Left cardiac atrium (tissue), 2 donors: ENCODE measurements around the gene VRTN. TPM values are rescaled to one million over a fixed set of nuclear protein-coding genes. Genes with fewer than 3 reads are reported as not detected.

ENCODE experiments used
- total RNA-seq, 2 donors: library from RNA; stranded (reverse); fragmentation: NEBNext Ultra II Directional; extraction: Animal tissue kit (Norgen Biotek cat#: 25700); gene quantifications; one replicate each; pipeline ENCODE4 v1.2.1, GENCODE V29; 2021
- donor health status: DM: no; HTN: yes; CAD: no; lungs with severe emphysema.
- donor health status: DM: yes; HTN: yes; CAD: no.

The VRTN gene
- total RNA-seq, 2 donors from 2014 or later = not detected

Other genes with a start within 250 kb of the VRTN start
- gene VSX2, start 109.0 kb upstream of the VRTN start, total RNA-seq = not detected
- 10 to 100 TPM; 22.5 to 26.8 TPM for gene ABCD4, start 45.5 kb upstream of the VRTN start, total RNA-seq
- under 1 TPM in 1 of 2 donors, not detected in 1; 0.24 TPM for gene SYNDIG1L, start 77.7 kb downstream of the VRTN start, total RNA-seq
- gene NPC2, start 144.8 kb downstream of the VRTN start, total RNA-seq = 100 to 1,000 TPM; 156 to 157 TPM
- 10 to 100 TPM; 34.1 to 39.1 TPM for gene ISCA2, start 145.3 kb downstream of the VRTN start, total RNA-seq